Stimulated activated CD8-positive, alpha-beta memory T cell treated with anti-CD3 and anti-CD28 coated beads, Interleukin-7, amount 100 ng/mL, for 48 hours (primary cell): Measurements from ENCODE around the gene CRHR2.
A peak's percentile ranks its signal among the peaks of the same experiment; 100 is the strongest.

Source experiments
- DNase-seq, 2 donors: peaks; one replicate each; pipeline ENCODE4 v3.0.0-alpha.2; 2020; ENCODE audit warnings: low read depth in 1 of 2; ENCODE audit errors: extremely low read depth in 1 of 2

The CRHR2 gene

DNA sequence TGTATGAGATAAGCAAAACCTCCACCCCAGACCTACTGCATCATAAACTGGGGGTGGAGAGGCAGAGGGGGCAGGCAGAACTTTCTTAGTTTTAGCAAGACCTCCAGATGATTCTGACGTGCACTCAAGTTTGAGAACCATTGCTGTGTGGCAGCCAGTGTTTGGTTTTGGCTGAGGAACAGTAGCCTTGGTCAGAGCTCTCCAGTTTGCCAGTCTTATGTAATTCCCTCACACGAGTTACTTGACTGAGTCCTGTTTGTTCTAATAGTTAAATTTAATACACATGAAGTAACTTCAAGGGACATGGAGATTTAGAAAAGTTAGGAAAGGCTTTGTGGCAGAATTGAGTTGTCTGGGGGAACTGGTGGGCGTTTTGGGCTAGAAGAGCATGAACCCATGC lies 49.0 kb downstream of the CRHR2 start:
- no peak for DNase-seq

DNA sequence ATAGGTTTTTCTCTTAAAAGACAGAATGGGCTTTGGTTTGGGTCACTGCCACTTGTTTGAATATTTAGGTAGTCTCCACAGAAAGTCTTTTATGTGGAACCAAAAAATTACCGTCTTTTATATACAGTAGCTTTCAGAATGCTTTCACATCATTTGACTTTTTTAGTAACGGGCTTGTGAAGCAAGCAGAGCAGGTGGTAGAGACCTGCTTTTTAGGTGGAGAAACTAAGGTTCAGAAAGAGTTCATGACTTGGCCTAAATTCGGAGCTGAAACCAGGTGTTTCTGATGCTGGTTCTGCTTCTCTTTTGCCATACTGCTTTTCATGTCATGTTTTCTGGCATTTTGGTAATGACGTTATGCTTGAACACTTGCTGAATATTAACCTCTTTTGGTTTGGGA lies 51.3 kb downstream of the CRHR2 start:
- DNase-seq, result no peak

DNA sequence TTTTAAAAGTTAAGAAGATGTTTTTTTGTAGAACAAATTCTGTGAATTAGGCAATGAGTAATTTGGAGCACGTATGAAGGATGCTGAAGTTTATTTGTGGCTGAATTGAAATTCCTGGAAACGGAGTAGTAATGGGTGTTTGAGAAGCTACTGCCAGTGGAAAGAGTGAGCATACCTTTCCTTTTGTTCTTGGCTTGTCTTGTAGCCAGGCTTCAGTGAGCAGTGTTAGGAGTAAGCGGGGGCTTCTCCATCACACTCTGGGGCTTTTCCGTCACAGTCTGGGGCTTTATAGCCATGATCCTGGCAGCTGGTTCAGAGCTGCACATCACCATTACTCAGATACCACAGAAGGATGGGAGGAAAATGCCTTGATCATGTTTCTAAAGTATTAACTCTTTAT lies 55.2 kb downstream of the CRHR2 start:
- DNase-seq, result peak in 1 of 2 donors; percentile 8

DNA sequence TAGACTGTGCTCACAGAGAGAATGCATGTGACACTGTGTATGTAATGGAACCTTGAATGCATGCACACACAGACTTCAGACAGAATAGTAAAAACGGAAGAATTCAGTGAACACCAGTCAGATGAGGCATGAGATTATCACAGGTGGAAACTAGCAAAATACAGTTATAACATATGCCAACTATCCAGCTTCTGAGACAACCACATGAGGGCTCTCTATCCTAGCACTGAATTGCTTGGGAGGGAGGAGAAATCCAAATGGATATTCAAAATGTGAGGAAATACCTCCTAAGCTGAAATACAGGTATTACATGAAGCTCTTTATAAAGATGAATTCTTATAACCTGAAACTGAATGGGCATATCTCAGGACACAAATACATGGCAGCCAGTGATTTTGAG lies 57.0 kb downstream of the CRHR2 start:
- DNase-seq, result no peak

DNA sequence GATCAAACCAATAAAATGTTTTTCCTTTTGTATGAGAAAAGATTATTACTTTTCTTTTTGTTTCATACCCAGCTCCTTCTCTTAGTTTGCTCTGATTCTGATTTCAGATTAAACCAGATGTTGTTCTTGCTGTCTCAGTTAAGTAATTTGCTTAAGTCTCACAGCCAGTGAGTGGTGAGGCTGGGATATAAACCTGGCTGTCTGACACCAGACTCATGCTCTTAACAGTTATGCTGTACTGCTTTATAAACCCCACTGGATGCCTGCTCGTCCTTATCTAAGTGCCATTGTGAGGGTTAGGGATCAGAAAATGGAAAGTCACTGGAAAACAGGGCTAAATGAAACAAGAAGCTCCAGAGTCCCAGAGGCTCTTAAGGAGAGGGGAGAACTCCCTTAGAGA lies 63.3 kb downstream of the CRHR2 start:
- DNase-seq, result no peak

DNA sequence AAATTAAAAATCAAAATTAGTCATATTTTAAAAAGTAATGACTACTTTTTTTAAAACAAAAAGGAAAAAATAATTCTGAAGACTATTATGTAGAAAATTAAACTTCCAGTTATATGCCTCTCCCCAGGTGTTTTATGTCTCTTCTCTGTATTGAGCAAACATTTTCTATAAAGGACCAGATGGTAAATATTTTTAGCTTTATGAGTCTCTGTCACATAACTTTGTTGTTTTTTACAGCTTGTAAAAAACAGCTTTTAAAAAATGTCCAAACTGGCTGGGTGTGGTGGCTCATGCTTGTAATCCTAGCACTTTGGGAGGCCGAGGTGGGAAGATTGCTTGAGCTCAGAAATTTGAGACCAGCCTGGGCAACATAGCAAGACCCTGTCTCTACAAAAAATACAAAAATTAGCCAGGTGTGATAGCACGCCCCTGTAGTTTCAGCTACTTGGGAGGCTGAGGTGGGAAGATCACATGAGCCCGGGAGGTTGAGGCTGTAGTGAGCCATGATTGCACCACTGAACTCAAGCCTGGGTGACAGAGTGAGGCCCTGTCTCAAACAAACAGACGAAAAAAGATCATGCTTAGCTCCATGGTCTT lies 64.1 kb downstream of the CRHR2 start:
- DNase-seq, result no peak

DNA sequence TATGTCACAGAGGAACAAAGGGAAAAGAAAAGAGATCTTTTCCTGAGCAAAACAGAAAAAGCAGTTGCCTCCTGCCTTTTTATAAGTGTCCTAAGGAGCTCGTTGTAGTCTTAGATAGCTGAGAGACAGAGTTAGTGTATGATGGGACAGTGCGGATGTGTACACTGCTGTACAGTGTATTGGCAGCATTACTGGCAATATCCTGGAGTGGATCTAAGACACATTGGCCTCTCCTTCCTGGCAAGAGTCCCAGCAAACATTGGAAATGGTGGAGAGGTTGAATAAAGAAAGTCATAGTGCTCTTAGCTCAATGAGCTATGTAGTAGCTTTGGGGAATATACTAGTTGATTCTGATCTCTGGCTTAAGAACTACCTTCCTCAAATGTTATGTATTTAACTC lies 64.9 kb downstream of the CRHR2 start:
- DNase-seq, result no peak

DNA sequence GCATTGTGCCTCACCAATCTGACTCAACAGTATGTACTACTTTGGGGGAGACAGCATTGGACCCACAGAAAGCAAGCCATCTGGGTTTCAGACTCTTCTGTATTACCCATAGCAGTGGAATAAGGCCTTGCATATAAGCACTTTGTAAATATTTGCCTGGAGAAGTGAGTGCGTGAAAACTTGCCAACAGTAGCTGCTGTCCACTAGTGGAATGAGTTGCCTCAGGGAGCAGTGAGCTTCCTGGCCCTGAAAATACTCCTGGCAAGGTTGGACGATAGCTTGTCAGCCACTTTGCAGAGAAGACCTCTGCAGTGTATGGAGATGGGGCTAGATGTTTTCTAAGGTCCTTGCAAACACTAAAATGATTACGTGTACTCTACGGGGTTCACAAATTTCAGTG lies 65.9 kb downstream of the CRHR2 start:
- DNase-seq, result no peak

DNA sequence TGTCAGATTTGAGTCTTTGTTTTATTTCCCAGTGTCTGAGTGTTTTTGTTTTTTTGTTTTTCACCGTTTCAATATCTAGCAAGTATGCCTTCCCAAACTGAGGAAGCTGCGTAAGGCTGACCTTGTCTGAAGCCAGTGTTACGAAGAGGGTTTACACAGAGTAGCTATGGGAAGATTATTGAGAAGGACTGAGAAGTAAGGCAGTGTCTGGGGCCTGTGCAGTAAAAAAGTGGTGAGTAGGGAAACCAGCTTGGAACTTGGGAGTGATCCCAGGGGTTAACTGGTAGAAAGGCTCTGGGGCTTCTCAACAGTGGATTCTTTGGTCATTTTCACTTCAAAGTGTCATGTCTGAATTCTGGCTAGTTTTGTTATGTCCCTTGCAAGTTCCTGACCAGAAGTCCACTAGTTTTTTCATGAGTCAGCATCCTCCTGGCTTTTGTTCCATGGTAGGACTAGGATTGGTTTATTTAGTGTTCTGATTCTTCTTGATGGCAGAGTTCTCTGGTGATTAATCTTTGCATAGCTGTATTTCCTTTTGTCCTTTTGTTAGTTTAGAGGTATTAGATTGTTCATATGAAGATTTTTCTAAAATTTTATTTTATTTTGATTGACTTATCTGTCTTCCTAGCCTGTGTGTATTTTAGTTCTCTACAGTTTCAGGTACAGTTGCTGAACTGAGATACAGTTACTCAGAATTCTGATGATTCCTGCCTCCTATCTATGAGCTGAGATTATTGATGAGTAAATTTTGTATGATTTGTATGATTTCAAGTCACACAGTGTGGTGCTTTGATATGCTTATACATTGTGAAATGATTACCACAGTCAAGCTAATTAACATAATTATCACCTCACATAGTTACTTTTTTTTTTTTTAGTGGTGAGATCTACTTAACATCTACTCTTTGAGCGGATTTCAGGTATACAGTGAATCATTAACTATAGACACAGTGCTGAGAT lies 68.6 kb downstream of the CRHR2 start:
- no peak for DNase-seq

DNA sequence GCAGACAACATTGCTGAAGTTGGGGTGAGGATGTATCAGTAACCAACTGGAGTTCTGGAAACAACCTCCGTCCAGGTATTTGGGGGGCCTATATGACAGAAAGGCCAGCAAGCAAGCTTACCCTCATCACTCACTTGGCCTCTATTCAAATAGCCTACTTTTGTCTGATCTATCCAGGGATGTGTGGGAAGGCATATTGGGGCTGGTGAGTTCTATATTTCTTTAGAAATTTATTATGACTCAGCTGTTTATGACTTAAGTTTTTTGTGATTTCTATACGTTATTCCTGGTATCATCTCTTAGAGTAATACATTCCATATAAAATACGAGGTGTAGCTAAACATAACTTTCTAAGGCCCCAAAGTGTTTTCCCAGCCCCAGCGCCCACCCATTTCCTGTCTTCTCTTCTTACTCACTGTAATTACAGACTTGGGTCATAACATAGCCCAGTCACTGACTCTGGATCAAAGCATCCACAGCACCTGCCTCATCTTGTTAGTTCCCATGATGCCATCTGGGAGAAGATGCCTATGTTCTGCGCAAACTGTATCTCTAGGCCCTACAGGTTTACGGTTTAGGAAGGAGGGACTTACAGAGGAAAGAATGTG lies 69.5 kb downstream of the CRHR2 start:
- DNase-seq, result peak in 1 of 2 donors; percentile 52

DNA sequence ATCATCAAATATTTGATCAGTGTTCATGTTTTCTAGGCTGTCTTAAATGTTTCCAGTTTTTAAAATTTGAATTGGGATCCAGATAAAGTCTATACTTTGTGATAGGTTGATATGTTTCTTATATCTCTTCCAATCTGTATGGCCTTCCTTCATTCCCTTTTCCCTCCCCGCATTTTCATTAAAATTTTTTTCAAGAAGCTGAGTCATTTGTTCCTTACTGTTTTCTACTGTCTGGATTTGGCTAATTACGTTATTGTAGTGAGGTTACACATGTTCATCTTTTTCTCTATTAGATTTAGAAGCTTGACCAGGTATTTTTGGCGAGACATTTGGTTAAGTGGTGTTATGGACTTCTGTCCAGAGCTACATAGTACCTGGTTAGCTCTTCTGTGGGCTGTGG lies 76.4 kb downstream of the CRHR2 start:
- no peak for DNase-seq

DNA sequence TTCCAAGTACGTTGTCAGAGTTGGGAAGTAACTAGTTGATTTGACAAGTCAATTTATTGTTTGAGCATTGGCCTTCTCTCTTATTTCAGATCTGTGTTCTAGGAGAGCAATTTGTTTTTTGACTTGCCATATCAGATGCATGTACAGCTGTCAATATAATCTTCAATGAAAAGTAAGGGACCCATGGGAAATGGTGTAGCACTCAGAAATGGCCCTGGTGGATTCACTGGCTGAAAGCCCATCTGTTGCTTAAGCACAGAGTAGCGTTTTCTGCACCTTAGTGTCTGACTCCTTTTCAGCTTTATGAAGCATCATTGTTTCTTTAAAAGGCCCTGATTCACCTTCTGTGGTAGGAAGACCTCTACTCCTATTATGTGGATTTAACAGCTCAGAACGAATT lies 77.4 kb downstream of the CRHR2 start:
- DNase-seq, result no peak
